HEK293 (cell line): Measurements from ENCODE around the gene BCAS3.
A peak's percentile ranks its signal among the peaks of the same experiment; 100 is the strongest.

Experiments used
- CTCF ChIA-PET: fragments of 350-600 bp; formaldehyde crosslinking; extraction: SDS; loops from one replicate; lab custom pipeline; 2021; ENCODE audit warnings: antibody characterized with exemption; lab: Yijun Ruan, JAX
- POLR2A ChIA-PET: fragments of 300-600 bp; formaldehyde crosslinking; extraction: SDS; loops from one replicate; lab custom pipeline; 2020; ENCODE audit warnings: antibody characterized with exemption, inconsistent platforms; lab: Yijun Ruan, JAX
- H3K27ac ChIP-seq: fragments of 200-500 bp; sonication (Bioruptor generic); 2 replicates; pipeline ENCODE4 v1.5.1; 2014; ENCODE audit warnings: low read depth, low read length, control low read depth, inconsistent platforms; ENCODE audit errors: extremely low read depth
- H3K36me3 ChIP-seq, 2 experiments: fragments of 200-500 bp in 1 of 2; sonication (Bioruptor generic) in 1 of 2; 1 replicate in 1 of 2; 2 replicates in 1 of 2; pipeline ENCODE4 v1.5.1; 2014 to 2017; ENCODE audit warnings: inconsistent platforms in 2 of 2, low read length in 2 of 2; ENCODE audit not compliant: control insufficient read depth in 2 of 2, insufficient read depth in 1 of 2
- H3K4me1 ChIP-seq: fragments of 200-500 bp; sonication (Bioruptor generic); 2 replicates; pipeline ENCODE4 v1.5.1; 2014; ENCODE audit warnings: mild to moderate bottlenecking, low read length, inconsistent platforms; ENCODE audit not compliant: control insufficient read depth, insufficient read depth
- H3K4me3 ChIP-seq: 2 replicates; pipeline ENCODE4 v1.5.1; 2011; ENCODE audit warnings: low read depth, mild to moderate bottlenecking, control low read depth, low read length, moderate library complexity
- H3K9me3 ChIP-seq: fragments of 200-500 bp; sonication (Bioruptor generic); 2 replicates; pipeline ENCODE4 v1.5.1; 2014; ENCODE audit warnings: low read depth, low read length, inconsistent platforms; ENCODE audit not compliant: control insufficient read depth, insufficient read depth
- GLIS2 ChIP-seq: fragments of 450-650 bp; formaldehyde crosslinking; IDR thresholded peaks from 2 replicates; pipeline ENCODE4 v1.5.1; 2016; ENCODE audit warnings: missing biosample characterization, missing genetic modification characterization
- PRDM10 ChIP-seq: fragments of 450-650 bp; formaldehyde crosslinking; IDR thresholded peaks from 2 replicates; pipeline ENCODE4 v1.5.1; 2016; ENCODE audit warnings: missing biosample characterization, missing genetic modification characterization
- TSHZ1 ChIP-seq: fragments of 450-650 bp; formaldehyde crosslinking; IDR thresholded peaks from 2 replicates; pipeline ENCODE4 v1.5.1; 2016; ENCODE audit warnings: missing biosample characterization, missing genetic modification characterization, borderline replicate concordance
- ZNF341 ChIP-seq: fragments of 450-650 bp; formaldehyde crosslinking; IDR thresholded peaks from 2 replicates; pipeline ENCODE4; 2016; ENCODE audit warnings: low read depth, missing biosample characterization, missing genetic modification characterization
- ZNF366 ChIP-seq: fragments of 450-650 bp; formaldehyde crosslinking; conservative IDR thresholded peaks from 2 replicates; pipeline ENCODE4 v1.5.1; 2016; ENCODE audit warnings: missing biosample characterization, missing genetic modification characterization
- ZNF501 ChIP-seq: fragments of 450-650 bp; formaldehyde crosslinking; IDR thresholded peaks from 2 replicates; pipeline ENCODE4 v1.5.1; 2016; ENCODE audit warnings: missing biosample characterization, missing genetic modification characterization
- ZNF624 ChIP-seq: fragments of 450-650 bp; formaldehyde crosslinking; IDR thresholded peaks from 2 replicates; pipeline ENCODE4 v1.5.1; 2017; ENCODE audit warnings: missing biosample characterization, missing genetic modification characterization
- ZNF701 ChIP-seq: fragments of 450-650 bp; formaldehyde crosslinking; IDR thresholded peaks from 2 replicates; pipeline ENCODE4 v1.5.1; 2016; ENCODE audit warnings: missing biosample characterization, missing genetic modification characterization
- TF ChIP-seq, protein P1 (sequence below): fragments of 450-650 bp; formaldehyde crosslinking; IDR thresholded peaks from 2 replicates; pipeline ENCODE4 v1.5.1; 2016; ENCODE audit warnings: missing biosample characterization, missing genetic modification characterization, low read depth
- TF ChIP-seq, protein P2 (sequence below): fragments of 450-650 bp; formaldehyde crosslinking; optimal IDR thresholded peaks from 2 replicates; pipeline ENCODE3; 2016; ENCODE audit warnings: missing biosample characterization, mild to moderate bottlenecking, missing genetic modification characterization
- TF ChIP-seq, protein P3 (sequence below): fragments of 450-650 bp; formaldehyde crosslinking; conservative IDR thresholded peaks from 2 replicates; pipeline ENCODE4 v1.5.1; 2016; ENCODE audit warnings: low read depth, missing biosample characterization, missing genetic modification characterization

The BCAS3 gene

DNA sequence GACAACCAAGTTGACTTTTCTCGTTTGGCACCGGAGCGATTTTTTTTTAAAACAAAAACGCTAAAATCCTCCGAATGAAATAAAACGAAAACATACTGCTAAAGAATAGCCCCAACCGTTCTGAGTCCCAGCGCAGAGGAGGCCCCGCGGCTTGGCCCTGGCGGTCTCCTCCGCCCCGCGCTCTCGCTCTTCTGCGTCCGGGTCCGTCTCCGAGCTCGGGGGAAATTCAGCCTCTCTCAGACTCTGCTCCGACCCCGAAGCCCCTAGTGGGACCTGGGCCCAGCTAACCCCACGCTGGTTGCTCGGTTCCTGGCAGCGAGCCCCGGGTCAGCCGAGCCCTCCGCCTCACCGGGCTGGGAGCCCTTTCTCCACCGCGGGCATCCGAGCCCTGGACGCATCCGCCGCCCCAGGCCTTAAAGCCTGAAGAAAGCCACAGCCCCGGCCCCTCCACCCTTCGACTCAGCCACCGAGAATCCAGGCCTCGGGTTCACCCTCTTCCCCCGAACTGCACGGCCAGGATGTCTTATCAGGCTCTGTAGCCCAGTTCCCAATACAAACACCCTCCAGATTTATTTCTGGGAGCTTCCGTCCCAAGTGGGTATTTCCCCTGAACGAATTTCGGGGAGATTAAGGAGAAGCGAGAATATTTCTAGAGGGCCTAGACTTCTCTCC lies 723.2 kb downstream of the BCAS3 start (continued):
- TF ChIP-seq, protein P1, sequence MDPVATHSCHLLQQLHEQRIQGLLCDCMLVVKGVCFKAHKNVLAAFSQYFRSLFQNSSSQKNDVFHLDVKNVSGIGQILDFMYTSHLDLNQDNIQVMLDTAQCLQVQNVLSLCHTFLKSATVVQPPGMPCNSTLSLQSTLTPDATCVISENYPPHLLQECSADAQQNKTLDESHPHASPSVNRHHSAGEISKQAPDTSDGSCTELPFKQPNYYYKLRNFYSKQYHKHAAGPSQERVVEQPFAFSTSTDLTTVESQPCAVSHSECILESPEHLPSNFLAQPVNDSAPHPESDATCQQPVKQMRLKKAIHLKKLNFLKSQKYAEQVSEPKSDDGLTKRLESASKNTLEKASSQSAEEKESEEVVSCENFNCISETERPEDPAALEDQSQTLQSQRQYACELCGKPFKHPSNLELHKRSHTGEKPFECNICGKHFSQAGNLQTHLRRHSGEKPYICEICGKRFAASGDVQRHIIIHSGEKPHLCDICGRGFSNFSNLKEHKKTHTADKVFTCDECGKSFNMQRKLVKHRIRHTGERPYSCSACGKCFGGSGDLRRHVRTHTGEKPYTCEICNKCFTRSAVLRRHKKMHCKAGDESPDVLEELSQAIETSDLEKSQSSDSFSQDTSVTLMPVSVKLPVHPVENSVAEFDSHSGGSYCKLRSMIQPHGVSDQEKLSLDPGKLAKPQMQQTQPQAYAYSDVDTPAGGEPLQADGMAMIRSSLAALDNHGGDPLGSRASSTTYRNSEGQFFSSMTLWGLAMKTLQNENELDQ (tag by site-specific recombination), result no peak
- TF ChIP-seq ZNF501 (tag by site-specific recombination) (0 out of 2 replicates have a peak, but pooled peaks have one; percentile 40), ZNF624 (tag by site-specific recombination) (no peak), TSHZ1 (tag by site-specific recombination) (no peak), ZNF366 (tag by site-specific recombination) (no peak)
- TF ChIP-seq, protein P2, sequence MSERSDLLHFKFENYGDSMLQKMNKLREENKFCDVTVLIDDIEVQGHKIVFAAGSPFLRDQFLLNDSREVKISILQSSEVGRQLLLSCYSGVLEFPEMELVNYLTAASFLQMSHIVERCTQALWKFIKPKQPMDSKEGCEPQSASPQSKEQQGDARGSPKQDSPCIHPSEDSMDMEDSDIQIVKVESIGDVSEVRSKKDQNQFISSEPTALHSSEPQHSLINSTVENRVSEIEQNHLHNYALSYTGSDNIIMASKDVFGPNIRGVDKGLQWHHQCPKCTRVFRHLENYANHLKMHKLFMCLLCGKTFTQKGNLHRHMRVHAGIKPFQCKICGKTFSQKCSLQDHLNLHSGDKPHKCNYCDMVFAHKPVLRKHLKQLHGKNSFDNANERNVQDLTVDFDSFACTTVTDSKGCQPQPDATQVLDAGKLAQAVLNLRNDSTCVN (tag by site-specific recombination), result peak; percentile 53
- TF ChIP-seq, protein P3, sequence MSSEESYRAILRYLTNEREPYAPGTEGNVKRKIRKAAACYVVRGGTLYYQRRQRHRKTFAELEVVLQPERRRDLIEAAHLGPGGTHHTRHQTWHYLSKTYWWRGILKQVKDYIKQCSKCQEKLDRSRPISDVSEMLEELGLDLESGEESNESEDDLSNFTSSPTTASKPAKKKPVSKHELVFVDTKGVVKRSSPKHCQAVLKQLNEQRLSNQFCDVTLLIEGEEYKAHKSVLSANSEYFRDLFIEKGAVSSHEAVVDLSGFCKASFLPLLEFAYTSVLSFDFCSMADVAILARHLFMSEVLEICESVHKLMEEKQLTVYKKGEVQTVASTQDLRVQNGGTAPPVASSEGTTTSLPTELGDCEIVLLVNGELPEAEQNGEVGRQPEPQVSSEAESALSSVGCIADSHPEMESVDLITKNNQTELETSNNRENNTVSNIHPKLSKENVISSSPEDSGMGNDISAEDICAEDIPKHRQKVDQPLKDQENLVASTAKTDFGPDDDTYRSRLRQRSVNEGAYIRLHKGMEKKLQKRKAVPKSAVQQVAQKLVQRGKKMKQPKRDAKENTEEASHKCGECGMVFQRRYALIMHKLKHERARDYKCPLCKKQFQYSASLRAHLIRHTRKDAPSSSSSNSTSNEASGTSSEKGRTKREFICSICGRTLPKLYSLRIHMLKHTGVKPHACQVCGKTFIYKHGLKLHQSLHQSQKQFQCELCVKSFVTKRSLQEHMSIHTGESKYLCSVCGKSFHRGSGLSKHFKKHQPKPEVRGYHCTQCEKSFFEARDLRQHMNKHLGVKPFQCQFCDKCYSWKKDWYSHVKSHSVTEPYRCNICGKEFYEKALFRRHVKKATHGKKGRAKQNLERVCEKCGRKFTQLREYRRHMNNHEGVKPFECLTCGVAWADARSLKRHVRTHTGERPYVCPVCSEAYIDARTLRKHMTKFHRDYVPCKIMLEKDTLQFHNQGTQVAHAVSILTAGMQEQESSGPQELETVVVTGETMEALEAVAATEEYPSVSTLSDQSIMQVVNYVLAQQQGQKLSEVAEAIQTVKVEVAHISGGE (tag by site-specific recombination), result 0 out of 2 replicates have a peak, but pooled peaks have one; percentile 20

DNA sequence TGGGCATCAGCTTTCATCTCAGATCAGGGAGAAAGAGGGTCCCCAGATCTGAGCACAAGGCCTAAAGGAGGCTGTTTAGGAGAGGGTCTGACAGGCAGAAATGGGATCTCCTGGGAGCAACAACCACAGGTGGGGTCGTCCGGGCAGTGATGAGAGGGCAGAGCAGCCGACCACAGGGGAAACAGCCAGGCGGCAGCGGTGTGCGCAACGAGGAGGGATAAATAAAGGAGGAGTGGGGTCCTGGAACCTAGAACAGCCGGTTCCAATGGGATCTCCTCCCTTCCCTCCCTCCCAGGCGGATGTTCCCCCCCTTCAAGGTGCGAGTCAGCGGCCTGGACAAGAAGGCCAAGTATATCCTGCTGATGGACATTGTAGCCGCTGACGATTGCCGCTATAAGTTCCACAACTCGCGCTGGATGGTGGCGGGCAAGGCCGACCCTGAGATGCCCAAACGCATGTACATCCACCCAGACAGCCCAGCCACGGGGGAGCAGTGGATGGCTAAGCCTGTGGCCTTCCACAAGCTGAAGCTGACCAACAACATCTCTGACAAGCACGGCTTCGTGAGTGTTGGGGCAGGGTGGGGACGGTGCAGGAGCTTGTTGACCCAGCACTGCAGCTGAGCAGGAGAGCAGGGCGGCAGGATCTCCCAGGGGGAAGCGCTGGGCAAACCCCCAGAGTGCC lies 723.9 kb downstream of the BCAS3 start:
- CTCF ChIA-PET, result interaction anchor here (0.5 to 5.1 kb wide), 7 partner anchors 7 to 185 kb away, joined by 3 to 28 read pairs (median 3); no protein-coding TSS in a partner anchor
- Histone ChIP-seq H3K4me3 (peak overlapping the region; percentile 81), H3K27ac (no peak overlapping the region), H3K4me1 (0 out of 2 replicates have a peak, but pooled peaks cover 3% of the 10 kb centered on the region), H3K9me3 (no peaks in the 10 kb centered on the region), H3K36me3 (peaks cover 5 to 51% of the 10 kb centered on the region in 2 experiments; a peak in 2 of 3 replicates)
- TF ChIP-seq ZNF341 (tag by site-specific recombination) (peak; percentile 86), GLIS2 (tag by site-specific recombination) (no peak), ZNF701 (tag by site-specific recombination) (no peak), PRDM10 (tag by site-specific recombination) (peak; percentile 54; the same call in 1 of the 2 replicates)
- POLR2A ChIA-PET, result interaction anchor here (2.8 kb wide), 1 partner anchor 12 kb away, joined by 29 read pairs; no protein-coding TSS in a partner anchor
